HepG2 (cell line): ENCODE data around the gene SERPINB13. TPM values are rescaled to one million over a fixed set of nuclear protein-coding genes. Genes with fewer than 3 reads are reported as not detected.

Experiments
- ATAC-seq: fragments of 200-7000 bp; cut with Tn5 transposase; 3 replicates; pipeline ENCODE4 v1.9.1; 2020; ENCODE audit warnings: mild to moderate bottlenecking, moderate library complexity
- BruUV-seq: library from RNA; stranded (reverse); fragments of 400-500 nt; replicated peaks from 2 replicates; lab custom pipeline; 2021; lab: Mats Ljungman, UMichigan
- CTCF ChIA-PET: fragments of 300-600 bp; formaldehyde crosslinking; extraction: SDS; loops from one replicate; lab custom pipeline; 2021; ENCODE audit warnings: low total read pairs, inconsistent platforms, low intra/inter-chr PET ratio; lab: Yijun Ruan, JAX
- POLR2A ChIA-PET: fragments of 350-600 bp; sonication (Branson Sonifier 250); formaldehyde crosslinking; loops from one replicate; lab custom pipeline; 2020; ENCODE audit warnings: antibody characterized with exemption, inconsistent platforms; lab: Yijun Ruan, JAX
- DNase-seq: peaks from one replicate; pipeline ENCODE4 v3.0.0-alpha.2; 2015; ENCODE audit warnings: low spot score
- FAIRE-seq: peaks from 3 replicates; lab custom pipeline; 2011; peaks lifted over from hg19 to GRCh38; lab: Jason Lieb, UNC
- H2AFZ ChIP-seq: one replicate; pipeline ENCODE4 v1.6.1; 2011; ENCODE audit warnings: low read length, inconsistent platforms
- H3K27ac ChIP-seq: fragments of 300-600 bp; 3 replicates; pipeline ENCODE4 v1.8.0; 2011; ENCODE audit warnings: mixed run types, mild to moderate bottlenecking, mixed read lengths, low read length, inconsistent platforms; ENCODE audit not compliant: insufficient read depth; ENCODE audit errors: extremely low read length
- H3K27me3 ChIP-seq, 2 experiments: fragments of 200-600 bp in 1 of 2; 2 replicates in 1 of 2; 3 replicates in 1 of 2; pipeline versions ENCODE4 v1.6.0 to v1.8.0; 2011; ENCODE audit warnings: low read length in 2 of 2, mild to moderate bottlenecking in 2 of 2, moderate library complexity in 2 of 2, inconsistent platforms in 1 of 2; ENCODE audit not compliant: insufficient read depth in 2 of 2, control insufficient read depth in 1 of 2
- H3K36me3 ChIP-seq, 2 experiments: fragments of 200-600 bp in 1 of 2; replicated peaks in 1 of 2; 2 replicates in 1 of 2; 3 replicates in 1 of 2; pipeline versions ENCODE4 v1.5.1 to v1.8.0; 2011; ENCODE audit warnings: low read length in 2 of 2, inconsistent platforms in 1 of 2; ENCODE audit not compliant: insufficient read depth in 2 of 2, control insufficient read depth in 1 of 2
- H3K4me1 ChIP-seq: 2 replicates; pipeline ENCODE4 v1.5.1; 2012; ENCODE audit warnings: low read length, inconsistent platforms; ENCODE audit not compliant: insufficient read depth
- H3K4me2 ChIP-seq: 2 replicates; pipeline ENCODE4 v1.6.0; 2011; ENCODE audit warnings: low read depth, low read length, inconsistent platforms
- H3K4me3 ChIP-seq, 3 experiments: fragments of 200-600 bp in 1 of 3; sonication (generic), shearing (Covaris generic) in 1 of 3; replicated peaks in 1 of 3; 2 replicates each; pipeline ENCODE4 v1.5.1; 2011 to 2016; ENCODE audit warnings: low read length in 3 of 3, inconsistent platforms in 2 of 3, low read depth in 2 of 3, mild to moderate bottlenecking in 2 of 3, control low read depth in 1 of 3, mixed read lengths in 1 of 3; ENCODE audit not compliant: insufficient read depth in 1 of 3
- H3K79me2 ChIP-seq: one replicate; pipeline ENCODE4 v1.6.1; 2011; ENCODE audit warnings: low read length, inconsistent platforms; ENCODE audit not compliant: insufficient read depth
- H3K9ac ChIP-seq: 2 replicates; pipeline ENCODE4 v1.6.0; 2011; ENCODE audit warnings: mild to moderate bottlenecking, low read depth, low read length, inconsistent platforms; ENCODE audit not compliant: insufficient read depth
- H3K9me3 ChIP-seq: 2 replicates; pipeline ENCODE4 v1.5.1; 2012; ENCODE audit warnings: mild to moderate bottlenecking, low read length
- H4K20me1 ChIP-seq: 2 replicates; pipeline ENCODE4 v1.6.0; 2011; ENCODE audit warnings: inconsistent platforms, mild to moderate bottlenecking, low read length, moderate library complexity; ENCODE audit not compliant: insufficient read depth
- CEBPB ChIP-seq: IDR thresholded peaks from 2 replicates; pipeline ENCODE4 v1.6.1; 2011; ENCODE audit warnings: low read depth, low read length, improper control_type of control experiment, borderline replicate concordance
- ZFY ChIP-seq: sonication (generic); formaldehyde crosslinking; IDR thresholded peaks from 2 replicates; pipeline ENCODE4 v1.4.0; 2020; ENCODE audit warnings: missing genetic modification reagents
- WGBS: methylation state at CpG from one replicate; pipeline ENCODE4 v1.1.6; 2017; ENCODE audit warnings: low lambda C conversion rate; 5-methylcytosine and 5-hydroxymethylcytosine counted together
- in situ Hi-C: cut with HindIII; loops from 2 replicates; pipeline ENCODE4 v1.10.0; 2017; ENCODE audit warnings: low pct_unique_long_range_greater_than_20kb; ENCODE audit not compliant: extremely low pct_ligation_motif_present
- intact Hi-C: fragments of 100-400 bp; cut with micrococcal nuclease; formaldehyde crosslinking; loops from one replicate; pipeline ENCODE4 v1.10.0; 2022; ENCODE audit not compliant: unreplicated experiment
- polyA plus RNA-seq, 8 experiments: library from polyadenylated mRNA; depleted of rRNA in 3 of 8; stranded (reverse) in 7 of 8; unstranded in 1 of 8; fragments of >200 nt; fragmentation: Illumina TruSeq in 4 of 8; extraction: Trizol in 4 of 8; gene quantifications; 2 replicates each; pipeline versions ENCODE4 v1.2.1 to v1.2.3, GENCODE V29; 2011 to 2016; ENCODE audit warnings: low read depth in 4 of 8, missing spikeins in 1 of 8, mixed read lengths in 1 of 8; ENCODE audit not compliant: insufficient read depth in 1 of 8
- total RNA-seq, 5 experiments: library from RNA; depleted of rRNA; stranded (reverse); fragments of >200 nt; fragmentation: Illumina TruSeq; extraction: Trizol; gene quantifications; 2 replicates each; pipeline ENCODE4 v1.2.3, GENCODE V29; 2016; ENCODE audit warnings: low read depth in 1 of 5
- TF ChIP-seq, protein P1 (sequence below): sonication (generic); formaldehyde crosslinking; IDR thresholded peaks from 2 replicates; pipeline ENCODE4 v1.4.0; 2020; ENCODE audit warnings: low read depth, missing genetic modification reagents

SERPINB13 gene
- total and polyA plus RNA-seq, 2 of the 13 experiments (the other 11 are each of a cell fraction or from before 2014, with no cell fraction given): not detected

DNA sequence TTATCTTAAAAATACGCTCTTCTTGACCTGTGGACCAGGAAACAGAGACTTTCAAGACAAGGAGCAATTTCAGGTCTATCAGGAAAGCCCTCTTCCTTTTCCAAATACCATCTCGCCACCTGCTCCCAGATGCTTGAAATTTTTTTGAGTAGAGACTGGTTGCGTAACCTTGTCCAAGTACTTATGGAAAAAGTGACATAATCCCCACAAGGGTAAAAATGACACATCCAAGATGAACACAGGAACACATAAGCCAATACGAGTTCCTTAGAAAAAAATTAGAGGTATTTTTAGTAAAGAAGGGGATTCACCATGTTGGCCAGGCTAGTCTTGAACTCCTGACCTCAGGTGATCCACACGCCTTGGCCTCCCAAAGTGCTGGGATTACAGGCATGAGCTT is 1.8 kb downstream of the SERPINB13 start:
- WGBS: 17% methylated on average over 5 of the region's 5 CpGs
- no peaks in the 10 kb centered on the region for H3K79me2 ChIP-seq
- no peaks in the 10 kb centered on the region for H3K36me3 ChIP-seq
- H3K4me1 ChIP-seq: no peaks in the 10 kb centered on the region
- intact Hi-C loops: loop anchor here (5.0 kb wide), 1 partner anchor 168 kb away; no protein-coding TSS in a partner anchor
- 0 out of 5 replicates have a peak, but pooled peaks cover 0 to 3% of the 10 kb centered on the region in 2 experiments for H3K27me3 ChIP-seq
- DNase-seq (no peak), ATAC-seq (no peak), FAIRE-seq (no peak)
- no TSS peak for BruUV-seq
- POLR2A ChIA-PET: no interaction called here
- no peak overlapping the region for H3K4me2 ChIP-seq
- H4K20me1 ChIP-seq: no peaks in the 10 kb centered on the region
- in situ Hi-C loops: no loop called here
- H3K4me3 ChIP-seq: no peak overlapping the region
- H2AFZ ChIP-seq: no peak overlapping the region
- TF ChIP-seq, protein P1, sequence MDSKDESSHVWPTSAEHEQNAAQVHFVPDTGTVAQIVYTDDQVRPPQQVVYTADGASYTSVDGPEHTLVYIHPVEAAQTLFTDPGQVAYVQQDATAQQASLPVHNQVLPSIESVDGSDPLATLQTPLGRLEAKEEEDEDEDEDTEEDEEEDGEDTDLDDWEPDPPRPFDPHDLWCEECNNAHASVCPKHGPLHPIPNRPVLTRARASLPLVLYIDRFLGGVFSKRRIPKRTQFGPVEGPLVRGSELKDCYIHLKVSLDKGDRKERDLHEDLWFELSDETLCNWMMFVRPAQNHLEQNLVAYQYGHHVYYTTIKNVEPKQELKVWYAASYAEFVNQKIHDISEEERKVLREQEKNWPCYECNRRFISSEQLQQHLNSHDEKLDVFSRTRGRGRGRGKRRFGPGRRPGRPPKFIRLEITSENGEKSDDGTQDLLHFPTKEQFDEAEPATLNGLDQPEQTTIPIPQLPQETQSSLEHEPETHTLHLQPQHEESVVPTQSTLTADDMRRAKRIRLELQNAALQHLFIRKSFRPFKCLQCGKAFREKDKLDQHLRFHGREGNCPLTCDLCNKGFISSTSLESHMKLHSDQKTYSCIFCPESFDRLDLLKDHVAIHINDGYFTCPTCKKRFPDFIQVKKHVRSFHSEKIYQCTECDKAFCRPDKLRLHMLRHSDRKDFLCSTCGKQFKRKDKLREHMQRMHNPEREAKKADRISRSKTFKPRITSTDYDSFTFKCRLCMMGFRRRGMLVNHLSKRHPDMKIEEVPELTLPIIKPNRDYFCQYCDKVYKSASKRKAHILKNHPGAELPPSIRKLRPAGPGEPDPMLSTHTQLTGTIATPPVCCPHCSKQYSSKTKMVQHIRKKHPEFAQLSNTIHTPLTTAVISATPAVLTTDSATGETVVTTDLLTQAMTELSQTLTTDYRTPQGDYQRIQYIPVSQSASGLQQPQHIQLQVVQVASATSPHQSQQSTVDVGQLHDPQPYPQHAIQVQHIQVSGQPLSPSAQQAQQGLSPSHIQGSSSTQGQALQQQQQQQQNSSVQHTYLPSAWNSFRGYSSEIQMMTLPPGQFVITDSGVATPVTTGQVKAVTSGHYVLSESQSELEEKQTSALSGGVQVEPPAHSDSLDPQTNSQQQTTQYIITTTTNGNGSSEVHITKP (CRISPR knock-in tag): no peak
- peak; percentile 53; the same call in 1 of the 2 replicates for TF ChIP-seq CEBPB
- TF ChIP-seq, all 625 proteins: peak for 1
- Histone ChIP-seq H3K9me3 (no peaks in the 10 kb centered on the region), H3K9ac (no peak overlapping the region), H3K27ac (no peak overlapping the region)
- CTCF ChIA-PET: no interaction called here

DNA sequence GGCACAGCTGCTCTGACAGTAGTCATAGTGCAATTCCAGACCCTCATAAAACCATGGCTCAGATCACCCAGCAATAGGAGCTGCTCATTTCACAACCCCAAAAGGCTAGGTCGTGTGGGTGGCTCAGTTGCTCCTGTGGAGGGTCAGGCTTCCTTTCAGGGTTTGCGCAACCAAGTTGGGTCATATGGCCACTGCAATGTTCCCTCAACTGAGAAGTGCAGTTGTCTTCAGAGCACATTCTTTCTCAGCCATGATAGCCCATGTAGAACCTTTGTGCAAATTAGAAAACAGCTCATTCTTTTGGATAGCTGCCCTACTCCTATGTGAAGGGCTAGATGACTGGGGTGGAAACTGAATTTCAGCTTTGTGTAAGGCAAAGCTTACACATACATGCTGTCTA is 3.2 kb downstream of the SERPINB13 start:
- 100% methylated on average over 1 of the region's 2 CpGs for WGBS
- DNase-seq: no peak
- no peak for ATAC-seq
- H3K27me3 ChIP-seq: no peaks in the 10 kb centered on the region
- in situ Hi-C loops: no loop called here
- no peaks in the 10 kb centered on the region for H3K4me1 ChIP-seq
- H3K4me2 ChIP-seq: no peak overlapping the region
- H3K36me3 ChIP-seq: no peaks in the 10 kb centered on the region
- no TSS peak for BruUV-seq
- TF ChIP-seq ZFY (CRISPR knock-in tag) (no peak), CEBPB (peak; percentile 33; the same call in 1 of the 2 replicates)
- no peak for FAIRE-seq
- no peak overlapping the region for H3K4me3 ChIP-seq
- no peaks in the 10 kb centered on the region for H3K9me3 ChIP-seq
- no peak overlapping the region for H2AFZ ChIP-seq
- CTCF ChIA-PET: no interaction called here
- POLR2A ChIA-PET: no interaction called here
- no peak overlapping the region for H3K9ac ChIP-seq
- H4K20me1 ChIP-seq: no peaks in the 10 kb centered on the region
- no peak overlapping the region for H3K27ac ChIP-seq
- intact Hi-C loops: no loop called here
- no peaks in the 10 kb centered on the region for H3K79me2 ChIP-seq
